GM19240 (cell line): ENCODE results near the gene TUSC7.

Experiments used
- DNase-seq: peaks from one replicate; pipeline ENCODE4 v3.0.0; 2011; ENCODE audit warnings: low spot score; ENCODE audit not compliant: insufficient read length

Gene TUSC7

GRCh38 chr3:116709479-116709878 is at the start of gene TUSC7:
TSS of gene TUSC7 (plus strand) at chr3:116709779.
- no peak for DNase-seq

- DNase-seq, result no peak
Measured at GRCh38 chr3:116661196-116661595, 48.4 kb upstream of the TUSC7 start.

- no peak for DNase-seq
Measured at GRCh38 chr3:116663161-116664110, 46.1 kb upstream of the TUSC7 start.

GRCh38 chr3:116667324-116667723 is 42.3 kb upstream of the TUSC7 start:
- no peak for DNase-seq

- no peak for DNase-seq
Measured at GRCh38 chr3:116667791-116668190, 41.8 kb upstream of the TUSC7 start.

- no peak for DNase-seq
Measured at GRCh38 chr3:116669576-116669975, 40.0 kb upstream of the TUSC7 start.

GRCh38 chr3:116671151-116671550 is 38.4 kb upstream of the TUSC7 start:
- no peak for DNase-seq

GRCh38 chr3:116678853-116679252 is 30.7 kb upstream of the TUSC7 start:
- no peak for DNase-seq

GRCh38 chr3:116691041-116691440 is 18.5 kb upstream of the TUSC7 start:
- DNase-seq, result no peak

- DNase-seq, result no peak
Measured at GRCh38 chr3:116701070-116701469, 8.5 kb upstream of the TUSC7 start.

GRCh38 chr3:116702334-116702733 is 7.2 kb upstream of the TUSC7 start:
- DNase-seq, result no peak

- DNase-seq, result no peak
Measured at GRCh38 chr3:116707531-116707930, 2.0 kb upstream of the TUSC7 start.

GRCh38 chr3:116716490-116716889 is 6.9 kb downstream of the TUSC7 start:
- no peak for DNase-seq

- DNase-seq, result no peak
Measured at GRCh38 chr3:116717566-116717965, 8.0 kb downstream of the TUSC7 start.

- DNase-seq, result no peak
Measured at GRCh38 chr3:116728454-116728853, 18.9 kb downstream of the TUSC7 start.

- no peak for DNase-seq
Measured at GRCh38 chr3:116734243-116734642, 24.7 kb downstream of the TUSC7 start.

- no peak for DNase-seq
Measured at GRCh38 chr3:116739678-116740077, 30.1 kb downstream of the TUSC7 start.

GRCh38 chr3:116740293-116740692 is 30.7 kb downstream of the TUSC7 start:
- no peak for DNase-seq

GRCh38 chr3:116741467-116741866 is 31.9 kb downstream of the TUSC7 start:
- no peak for DNase-seq

- no peak for DNase-seq
Measured at GRCh38 chr3:116743062-116743461, 33.5 kb downstream of the TUSC7 start.

GRCh38 chr3:116749388-116749787 is 39.8 kb downstream of the TUSC7 start:
- no peak for DNase-seq

GRCh38 chr3:116757315-116757714 is 47.7 kb downstream of the TUSC7 start:
- DNase-seq, result no peak

- DNase-seq, result no peak
Measured at GRCh38 chr3:116759316-116759715, 49.7 kb downstream of the TUSC7 start.
